Keratinocyte (primary cell): ENCODE measurements around the gene LDB2.

Source experiments
- EZH2 ChIP-seq: IDR thresholded peaks from one replicate; pipeline ENCODE4 v1.6.1; 2012; ENCODE audit warnings: inconsistent platforms, mild to moderate bottlenecking, low read length, moderate library complexity
- TF ChIP-seq, protein P1 (sequence below), 3 experiments: IDR thresholded peaks in 1 of 3; conservative IDR thresholded peaks in 1 of 3; optimal IDR thresholded peaks in 1 of 3; 2 replicates in 2 of 3; 3 replicates in 1 of 3; pipeline versions ENCODE3 to v1.5.1; 2011; ENCODE audit warnings: low read length in 3 of 3, mild to moderate bottlenecking in 3 of 3, moderate library complexity in 2 of 3, control low read depth in 1 of 3, inconsistent platforms in 1 of 3; ENCODE audit not compliant: insufficient read depth in 2 of 3; ENCODE audit errors: extremely low read depth in 1 of 3

DNA sequence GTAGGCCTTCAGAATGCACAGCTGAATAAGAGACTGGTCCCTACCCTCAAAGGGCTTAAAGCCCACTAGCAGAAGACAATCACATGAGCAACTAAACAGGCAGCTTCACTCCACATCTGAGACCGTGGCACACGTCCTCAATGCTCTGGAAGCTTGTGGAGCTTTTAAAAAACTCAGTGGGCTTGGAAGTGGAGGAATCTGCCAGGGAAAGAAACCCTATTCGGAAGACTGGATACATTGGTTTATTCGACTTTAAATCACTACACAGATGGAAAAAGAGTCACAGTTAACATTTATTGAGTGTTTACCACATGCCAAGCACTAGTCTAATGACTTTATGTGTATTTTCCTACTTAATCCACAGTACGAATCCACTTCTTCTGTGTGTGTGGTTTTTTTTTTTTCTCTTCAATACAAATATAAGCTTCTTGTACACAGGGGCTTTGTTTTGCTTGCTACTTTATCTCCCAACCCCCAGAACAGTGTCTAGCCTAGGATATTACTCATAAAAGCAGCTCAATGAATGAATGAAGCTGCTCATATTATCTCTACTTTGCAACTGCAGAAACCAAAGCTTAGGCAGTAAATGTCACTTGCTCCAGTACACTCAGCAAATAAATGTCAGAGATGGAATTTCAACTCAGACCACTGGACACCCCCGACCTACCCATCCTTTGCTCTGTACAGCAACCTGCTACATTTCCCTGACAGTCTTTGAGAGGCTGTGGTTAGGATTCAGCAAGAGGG lies 137.7 kb downstream of the LDB2 start:
- TF ChIP-seq, protein P1, sequence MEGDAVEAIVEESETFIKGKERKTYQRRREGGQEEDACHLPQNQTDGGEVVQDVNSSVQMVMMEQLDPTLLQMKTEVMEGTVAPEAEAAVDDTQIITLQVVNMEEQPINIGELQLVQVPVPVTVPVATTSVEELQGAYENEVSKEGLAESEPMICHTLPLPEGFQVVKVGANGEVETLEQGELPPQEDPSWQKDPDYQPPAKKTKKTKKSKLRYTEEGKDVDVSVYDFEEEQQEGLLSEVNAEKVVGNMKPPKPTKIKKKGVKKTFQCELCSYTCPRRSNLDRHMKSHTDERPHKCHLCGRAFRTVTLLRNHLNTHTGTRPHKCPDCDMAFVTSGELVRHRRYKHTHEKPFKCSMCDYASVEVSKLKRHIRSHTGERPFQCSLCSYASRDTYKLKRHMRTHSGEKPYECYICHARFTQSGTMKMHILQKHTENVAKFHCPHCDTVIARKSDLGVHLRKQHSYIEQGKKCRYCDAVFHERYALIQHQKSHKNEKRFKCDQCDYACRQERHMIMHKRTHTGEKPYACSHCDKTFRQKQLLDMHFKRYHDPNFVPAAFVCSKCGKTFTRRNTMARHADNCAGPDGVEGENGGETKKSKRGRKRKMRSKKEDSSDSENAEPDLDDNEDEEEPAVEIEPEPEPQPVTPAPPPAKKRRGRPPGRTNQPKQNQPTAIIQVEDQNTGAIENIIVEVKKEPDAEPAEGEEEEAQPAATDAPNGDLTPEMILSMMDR (optimal IDR thresholded peaks at IDR 0.05 in 1 of 3, IDR thresholded peaks at IDR 0.05 in 1 of 3, conservative IDR thresholded peaks at IDR 0.05 in 1 of 3; ENCODE audit: extremely low read depth in 1 of 3, insufficient read depth in 2 of 3, low read length in 3 of 3), result no peak
- TF ChIP-seq EZH2, result no peak
